SKM-1 (cell line): ENCODE measurements around the gene FAM234B.

Source experiments
- DNase-seq: peaks from one replicate; lab custom pipeline; 2025; ENCODE audit not compliant: unreplicated experiment; lab: John Stamatoyannopoulos, UW

Gene FAM234B

DNA sequence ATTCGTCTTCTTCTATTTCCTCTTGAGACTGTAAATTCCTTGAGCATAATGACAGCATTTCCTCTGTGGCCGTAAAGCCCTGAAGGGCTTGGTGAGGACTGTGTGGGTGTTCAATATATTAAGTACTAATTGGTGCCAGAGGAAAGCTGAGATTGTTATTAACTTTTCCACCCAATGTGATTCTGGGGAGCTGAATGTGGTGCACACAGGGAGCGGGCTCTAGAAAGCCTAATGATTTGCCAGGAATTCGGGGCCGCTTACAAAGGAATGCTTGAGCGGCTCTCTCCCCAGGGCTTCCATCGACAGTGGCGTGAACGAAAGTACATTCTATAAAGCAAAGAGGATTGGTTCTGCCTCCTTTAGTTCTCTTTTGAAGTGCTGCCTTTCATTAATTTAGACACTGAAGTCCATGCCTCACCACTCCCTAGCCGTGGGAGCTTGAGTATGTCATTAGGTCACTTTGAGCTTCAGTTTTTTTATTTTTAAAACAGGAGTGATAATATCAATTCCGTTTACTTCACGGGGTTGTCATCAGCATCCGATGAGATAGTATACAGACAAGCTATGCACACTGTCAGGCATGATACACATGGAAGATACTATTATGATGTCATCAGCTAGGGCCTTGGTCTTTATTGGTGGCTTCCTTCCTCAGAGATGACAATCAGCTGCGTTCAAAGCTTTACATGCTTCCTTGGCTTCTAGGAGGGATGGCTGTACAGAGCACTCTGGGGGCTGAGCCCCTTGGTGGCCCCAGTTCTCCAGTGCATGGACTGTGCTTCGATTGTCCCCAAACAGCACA is 70.3 kb downstream of the FAM234B start:
- no peak for DNase-seq

- DNase-seq = no peak
Measured at GRCh38 chr12:13116259-13116658, 72.1 kb downstream of the FAM234B start.

DNA sequence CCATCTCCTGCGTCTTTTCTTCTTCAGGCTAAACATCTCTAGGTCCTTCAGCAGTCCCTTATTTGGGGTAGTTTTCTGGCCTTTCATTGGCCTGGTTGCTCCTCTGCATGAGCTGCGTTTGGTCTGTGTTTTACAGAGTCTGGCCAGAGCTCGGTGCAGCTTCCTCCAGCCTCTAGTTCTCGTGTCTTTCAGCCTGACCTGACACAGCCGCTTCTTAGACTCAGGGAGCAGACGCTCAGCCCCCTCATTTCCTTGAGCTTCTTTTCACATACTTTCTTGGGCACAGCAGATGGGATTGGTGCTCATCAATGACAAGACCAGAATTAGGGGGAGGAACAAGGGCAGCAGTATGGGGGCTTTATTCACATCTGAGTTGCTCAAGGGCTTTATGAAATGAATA is 72.8 kb downstream of the FAM234B start:
- DNase-seq = no peak

- no peak for DNase-seq
Measured at GRCh38 chr12:13119826-13120225, 75.6 kb downstream of the FAM234B start.

GRCh38 chr12:13120413-13120812 is 76.2 kb downstream of the FAM234B start:
- no peak for DNase-seq

GRCh38 chr12:13121568-13121967 is 77.4 kb downstream of the FAM234B start:
- DNase-seq = no peak

GRCh38 chr12:13124656-13125505 is 80.7 kb downstream of the FAM234B start:
- no peak for DNase-seq

DNA sequence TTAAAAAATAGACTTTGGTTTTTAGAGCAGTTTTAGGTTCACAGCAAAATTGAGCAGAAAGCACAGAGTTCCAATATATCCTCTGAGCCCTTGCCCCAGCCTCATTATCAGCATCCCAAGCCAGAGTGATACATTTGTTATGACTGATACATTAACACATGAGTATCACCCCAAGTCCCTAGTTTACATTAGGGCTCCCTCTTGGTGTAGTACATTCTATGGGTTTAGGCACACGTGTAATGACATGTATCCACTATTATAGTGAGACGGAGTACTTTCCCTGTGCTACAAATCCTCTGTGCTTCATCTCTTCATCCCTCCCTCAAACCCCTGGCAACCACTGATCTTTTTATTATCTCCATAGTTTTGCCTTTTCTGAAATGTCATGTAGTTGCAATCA is 81.8 kb downstream of the FAM234B start:
- DNase-seq = no peak

- DNase-seq = no peak
Measured at GRCh38 chr12:13126494-13126893, 82.3 kb downstream of the FAM234B start.

- no peak for DNase-seq
Measured at GRCh38 chr12:13127444-13127843, 83.3 kb downstream of the FAM234B start.

DNA sequence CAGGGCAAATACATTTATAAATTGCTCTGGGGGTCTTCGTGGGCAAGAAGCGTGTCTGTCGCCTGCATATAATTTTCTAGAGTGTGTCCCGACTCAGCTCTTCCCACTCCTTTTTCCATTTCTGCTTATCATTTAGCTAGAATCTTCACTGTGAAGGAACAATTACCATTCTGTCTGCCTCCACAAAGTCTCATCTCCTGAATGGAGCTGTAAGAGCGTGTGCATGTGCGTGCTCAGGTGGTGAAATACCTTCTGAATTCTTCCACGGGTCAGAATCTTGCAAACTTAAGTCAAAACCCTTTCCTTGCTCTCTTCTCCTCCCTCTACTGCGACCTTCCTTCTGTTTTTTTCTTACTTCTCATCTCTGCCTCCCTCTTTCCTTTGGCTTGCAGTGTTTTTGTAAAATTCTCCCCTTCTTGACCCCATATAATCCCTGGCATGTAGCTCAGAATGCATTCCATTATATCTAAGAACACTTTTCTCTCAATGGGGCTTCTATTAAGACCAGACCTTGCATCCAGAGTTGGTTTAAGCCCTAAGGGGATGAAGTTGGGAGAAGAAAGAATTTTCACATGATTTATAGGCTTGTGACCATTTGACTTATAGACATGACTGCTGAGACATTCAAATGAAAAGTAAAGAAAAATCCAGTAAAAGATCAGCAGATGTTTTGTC is 84.2 kb downstream of the FAM234B start:
- DNase-seq = no peak

GRCh38 chr12:13130981-13131380 is 86.8 kb downstream of the FAM234B start:
- DNase-seq = no peak
